Fibroblast of the aortic adventitia (primary cell): ENCODE data around the gene TMEM205. TPM values are rescaled to one million over a fixed set of nuclear protein-coding genes. Genes with fewer than 3 reads are reported as not detected.

Experiments used
- DNase-seq: peaks from one replicate; pipeline ENCODE4 v3.0.0-alpha.2; 2010; ENCODE audit warnings: low read depth
- H3K4me3 ChIP-seq: 2 replicates; pipeline ENCODE4 v1.5.1; 2011; ENCODE audit warnings: low read depth, mild to moderate bottlenecking, control low read depth, low read length, moderate library complexity
- total RNA-seq: library from RNA; depleted of rRNA; stranded (reverse); fragments of >200 nt; gene quantifications from 2 replicates; pipeline ENCODE4 v1.2.3, GENCODE V29; 2012; ENCODE audit warnings: low replicate concordance
- TF ChIP-seq, protein P1 (sequence below): IDR thresholded peaks from 2 replicates; pipeline ENCODE4 v1.5.1; 2011; ENCODE audit warnings: mild to moderate bottlenecking, low read length, control low read depth, inconsistent platforms; ENCODE audit not compliant: insufficient read depth

TMEM205 gene
- total RNA-seq, 1 donor: 79.6 TPM

DNA sequence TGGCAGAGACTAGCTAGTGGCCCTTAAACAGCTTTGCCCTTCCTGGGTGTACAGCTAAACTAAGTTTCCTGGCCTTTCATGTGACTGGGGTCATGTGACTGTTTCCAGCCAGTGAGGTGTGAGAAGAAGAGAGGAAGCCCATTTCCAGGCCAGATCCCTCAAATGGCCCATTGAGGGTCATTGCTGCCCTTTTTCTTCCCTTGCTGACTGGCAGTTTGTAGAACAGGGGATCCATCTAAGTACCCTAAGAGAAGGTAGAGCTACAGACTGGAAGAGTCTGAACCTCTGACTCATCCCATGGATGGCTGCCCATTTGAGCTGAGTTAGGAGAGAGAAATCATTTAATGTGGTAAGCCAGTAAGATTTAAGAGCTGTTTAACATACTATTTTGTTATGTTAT, 31.2 kb upstream of the TMEM205 start:
- peak; percentile 91 for DNase-seq
- TF ChIP-seq, protein P1, sequence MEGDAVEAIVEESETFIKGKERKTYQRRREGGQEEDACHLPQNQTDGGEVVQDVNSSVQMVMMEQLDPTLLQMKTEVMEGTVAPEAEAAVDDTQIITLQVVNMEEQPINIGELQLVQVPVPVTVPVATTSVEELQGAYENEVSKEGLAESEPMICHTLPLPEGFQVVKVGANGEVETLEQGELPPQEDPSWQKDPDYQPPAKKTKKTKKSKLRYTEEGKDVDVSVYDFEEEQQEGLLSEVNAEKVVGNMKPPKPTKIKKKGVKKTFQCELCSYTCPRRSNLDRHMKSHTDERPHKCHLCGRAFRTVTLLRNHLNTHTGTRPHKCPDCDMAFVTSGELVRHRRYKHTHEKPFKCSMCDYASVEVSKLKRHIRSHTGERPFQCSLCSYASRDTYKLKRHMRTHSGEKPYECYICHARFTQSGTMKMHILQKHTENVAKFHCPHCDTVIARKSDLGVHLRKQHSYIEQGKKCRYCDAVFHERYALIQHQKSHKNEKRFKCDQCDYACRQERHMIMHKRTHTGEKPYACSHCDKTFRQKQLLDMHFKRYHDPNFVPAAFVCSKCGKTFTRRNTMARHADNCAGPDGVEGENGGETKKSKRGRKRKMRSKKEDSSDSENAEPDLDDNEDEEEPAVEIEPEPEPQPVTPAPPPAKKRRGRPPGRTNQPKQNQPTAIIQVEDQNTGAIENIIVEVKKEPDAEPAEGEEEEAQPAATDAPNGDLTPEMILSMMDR: no peak
- H3K4me3 ChIP-seq: no peak overlapping the region

DNA sequence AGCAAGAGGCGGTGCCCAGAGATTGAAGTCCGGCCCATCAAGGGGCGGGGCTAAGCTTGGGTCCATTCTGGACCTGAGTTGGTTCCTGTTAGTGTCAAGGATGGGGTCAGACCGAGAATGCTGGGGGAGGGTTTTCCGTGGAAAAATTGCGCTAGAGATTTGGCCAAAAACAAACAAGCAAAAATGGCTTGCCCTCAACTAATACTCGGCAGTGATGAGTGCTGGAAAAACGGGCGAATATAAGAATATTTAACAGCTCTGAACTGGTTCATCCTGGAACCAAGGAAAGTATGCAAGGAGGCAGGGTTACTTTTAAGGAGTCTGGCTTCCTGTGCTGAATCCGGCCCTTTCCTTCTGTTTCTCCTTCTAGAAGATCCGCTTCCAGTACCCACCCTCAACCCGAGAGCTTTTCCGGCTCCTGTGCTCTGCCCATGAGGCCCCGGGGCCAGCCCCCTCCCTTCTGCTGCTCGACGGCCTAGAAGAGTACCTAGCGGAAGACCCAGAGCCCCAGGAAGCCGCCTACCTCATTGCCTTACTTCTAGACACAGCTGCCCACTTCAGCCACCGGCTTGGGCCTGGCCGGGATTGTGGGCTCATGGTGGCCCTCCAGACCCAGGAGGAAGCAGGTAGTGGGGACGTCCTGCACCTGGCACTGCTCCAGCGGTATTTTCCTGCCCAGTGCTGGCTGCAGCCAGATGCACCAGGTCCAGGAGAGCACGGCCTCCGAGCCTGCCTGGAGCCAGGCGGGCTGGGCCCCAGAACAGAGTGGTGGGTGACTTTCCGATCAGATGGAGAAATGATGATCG, 29.3 kb upstream of the TMEM205 start:
- TF ChIP-seq, protein P1: no peak
- DNase-seq: no peak
- peak overlapping the region; percentile 65 for H3K4me3 ChIP-seq

DNA sequence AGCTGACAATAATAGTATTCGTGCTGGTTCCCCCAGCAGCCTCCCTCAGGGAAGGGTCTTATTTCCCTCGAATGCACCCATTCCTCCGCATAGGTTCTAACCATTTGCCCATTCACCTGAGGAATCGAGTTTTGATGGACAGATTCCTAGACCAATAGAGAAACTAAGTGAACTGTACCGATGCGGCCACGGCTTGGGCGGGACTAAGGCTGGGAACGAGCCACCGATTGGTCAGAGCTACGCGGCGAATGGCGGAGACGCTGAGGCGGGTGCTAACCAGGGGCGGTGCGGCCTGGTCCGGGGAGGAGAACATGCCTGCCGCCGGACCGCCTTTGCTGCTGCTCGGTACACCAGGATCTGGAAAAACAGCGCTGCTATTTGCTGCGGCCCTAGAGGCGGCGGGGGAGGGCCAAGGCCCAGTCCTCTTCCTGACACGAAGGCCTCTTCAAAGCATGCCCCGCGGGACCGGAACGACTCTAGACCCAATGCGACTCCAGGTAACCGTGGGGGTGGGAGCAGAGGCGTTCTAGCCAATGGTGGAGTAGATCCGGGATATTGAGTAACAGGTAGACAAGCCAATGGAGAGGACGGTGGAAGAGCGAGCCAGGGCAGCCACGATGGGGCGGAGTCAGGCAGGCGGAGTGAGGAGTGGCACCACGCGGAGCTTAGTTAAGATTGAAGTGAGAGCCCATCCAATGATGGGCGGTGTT, 28.5 kb upstream of the TMEM205 start, which contains the start of gene SWSAP1:
Gene SWSAP1, plus strand, starts transcription at position 234 of the 710 bp plus-strand sequence. Its CDS starts 15 bp downstream, at position 249.
- TF ChIP-seq, protein P1: no peak
- peak within 1 kb of the TSS; percentile 84 for H3K4me3 ChIP-seq
- DNase-seq: peak; percentile 100

DNA sequence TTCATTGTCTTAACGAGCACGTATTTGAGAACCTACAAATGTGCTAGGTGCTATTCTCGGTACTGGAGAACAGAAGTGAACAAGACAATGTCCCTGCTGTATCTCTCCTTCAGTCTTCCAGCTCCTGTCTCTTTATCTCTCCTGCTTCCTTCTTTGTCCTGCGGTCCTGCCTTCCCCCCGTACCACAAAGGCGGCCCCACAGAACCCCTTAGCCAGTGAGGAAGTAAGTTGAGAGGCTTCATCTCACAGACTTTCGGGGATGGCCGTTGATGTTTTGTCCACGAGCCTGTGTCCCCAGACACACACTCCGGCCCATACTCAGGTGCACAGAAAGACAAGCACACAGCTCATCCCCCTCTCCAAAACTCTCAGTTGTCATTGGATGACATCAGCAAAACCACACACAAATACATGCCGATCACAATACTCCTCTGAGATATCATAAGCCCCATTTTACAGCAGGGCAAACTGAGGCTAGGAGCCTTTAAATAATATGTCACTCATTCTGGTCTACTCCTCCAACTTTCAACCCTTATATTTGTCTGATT, 27.9 kb upstream of the TMEM205 start:
- DNase-seq: no peak
- TF ChIP-seq, protein P1: no peak
- peak overlapping the region; percentile 84 for H3K4me3 ChIP-seq

DNA sequence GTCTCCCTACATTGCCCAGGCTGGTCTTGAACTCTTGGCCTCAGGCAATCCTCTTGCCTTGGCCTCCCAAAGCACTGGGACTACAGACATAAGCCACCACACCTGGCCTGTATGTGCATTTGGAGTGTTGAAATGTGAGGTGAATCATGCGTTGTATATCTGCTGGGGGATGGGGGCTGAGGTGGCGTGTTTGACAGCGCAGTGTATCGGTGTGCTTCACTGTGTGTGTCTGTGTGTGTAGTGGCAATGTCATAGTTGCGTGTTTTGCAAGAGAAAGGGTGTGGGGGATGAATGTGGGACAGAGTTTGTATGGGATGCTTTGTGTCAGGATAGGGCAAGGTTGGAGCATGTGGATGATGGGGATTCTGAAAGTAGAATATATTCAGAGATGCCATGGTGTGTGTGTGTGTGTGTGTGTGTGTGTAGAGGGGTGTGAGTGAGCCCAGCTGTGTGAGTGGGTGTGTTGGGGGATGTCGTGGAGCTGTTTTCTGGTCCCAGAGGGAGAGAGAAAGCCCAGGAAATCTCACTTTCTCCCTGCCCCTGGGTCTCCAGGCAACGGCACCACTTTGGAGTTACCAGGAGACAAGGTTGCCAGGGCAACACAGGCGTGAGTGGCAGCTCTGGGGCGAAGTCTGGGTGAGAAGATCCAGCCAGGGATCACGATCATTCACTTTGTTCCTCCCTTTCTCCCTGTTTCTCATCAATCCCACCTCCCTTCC, 27.3 kb upstream of the TMEM205 start:
- H3K4me3 ChIP-seq: no peak overlapping the region
- TF ChIP-seq, protein P1: no peak
- peak; percentile 22 for DNase-seq

DNA sequence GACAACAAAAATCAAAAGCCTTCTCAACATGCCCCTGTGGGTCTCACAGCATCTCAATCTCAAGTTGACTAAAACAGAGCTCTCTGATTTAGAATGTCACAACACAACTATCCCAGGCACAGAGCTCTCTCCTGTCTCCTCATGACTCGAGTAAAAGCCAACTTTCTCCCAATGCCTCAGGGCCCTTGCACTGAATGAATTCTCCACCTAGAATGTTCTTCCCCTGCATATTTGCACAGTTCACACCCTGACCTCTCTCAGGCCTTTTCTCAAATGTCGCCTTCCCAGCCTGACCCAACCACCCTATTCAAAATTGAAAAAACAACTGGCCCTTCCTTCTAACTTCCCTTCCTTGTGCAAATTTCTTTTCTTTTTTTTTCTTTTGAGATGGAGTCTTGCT, 24.7 kb upstream of the TMEM205 start:
- TF ChIP-seq, protein P1: no peak
- H3K4me3 ChIP-seq: no peak overlapping the region
- DNase-seq: no peak
